CD14-positive monocyte (primary cell): ENCODE data around the gene XDH. TPM values are rescaled to one million over a fixed set of nuclear protein-coding genes. Genes with fewer than 3 reads are reported as not detected.

Experiments used
- DNase-seq, 3 donors: peaks; one replicate each; pipeline ENCODE4 v3.0.0-alpha.2; 2011 to 2022
- H2AFZ ChIP-seq: 2 replicates; pipeline ENCODE4 v1.6.0; 2012; ENCODE audit warnings: mild to moderate bottlenecking, low read depth, low read length, inconsistent platforms; ENCODE audit not compliant: insufficient read depth, poor library complexity, severe bottlenecking
- H3K27ac ChIP-seq, 2 donors: 1 replicate in 1 of 2; 2 replicates in 1 of 2; pipeline ENCODE4 v1.5.1; 2012 to 2013; ENCODE audit warnings: low read length in 2 of 2, control low read depth in 1 of 2, inconsistent platforms in 1 of 2, low read depth in 1 of 2, mild to moderate bottlenecking in 1 of 2
- H3K27me3 ChIP-seq, 2 donors: one replicate each; pipeline versions ENCODE4 v1.6.0 to v1.6.1; 2011 to 2013; ENCODE audit warnings: low read length in 2 of 2; ENCODE audit not compliant: control insufficient read depth in 2 of 2, insufficient read depth in 2 of 2
- H3K36me3 ChIP-seq, 2 donors: replicated peaks in 1 of 2; 1 replicate in 1 of 2; 2 replicates in 1 of 2; pipeline versions ENCODE4 v1.5.1 to v1.6.1; 2012 to 2013; ENCODE audit warnings: low read length in 2 of 2, control low read depth in 1 of 2, inconsistent platforms in 1 of 2, mild to moderate bottlenecking in 1 of 2; ENCODE audit not compliant: insufficient read depth in 2 of 2, control insufficient read depth in 1 of 2
- H3K4me1 ChIP-seq, 2 donors: 1 replicate in 1 of 2; 2 replicates in 1 of 2; pipeline versions ENCODE4 v1.5.1 to v1.6.1; 2012 to 2013; ENCODE audit warnings: low read length in 2 of 2, control low read depth in 1 of 2, inconsistent platforms in 1 of 2, mild to moderate bottlenecking in 1 of 2, moderate library complexity in 1 of 2; ENCODE audit not compliant: insufficient read depth in 2 of 2, control insufficient read depth in 1 of 2
- H3K4me2 ChIP-seq: replicated peaks from 2 replicates; pipeline ENCODE3; 2012; ENCODE audit warnings: low read length, moderate library complexity, mild to moderate bottlenecking; ENCODE audit not compliant: poor library complexity, severe bottlenecking; ENCODE audit errors: extremely low read depth
- H3K4me3 ChIP-seq, 3 experiments: fragments of 200-600 bp in 1 of 3; sonication (generic) in 1 of 3; replicated peaks in 1 of 3; 1 replicate in 2 of 3; 2 replicates in 1 of 3; pipeline ENCODE4 v1.5.1; 2011 to 2013; ENCODE audit warnings: low read length in 3 of 3, mild to moderate bottlenecking in 3 of 3, control low read depth in 2 of 3, low read depth in 2 of 3, inconsistent platforms in 1 of 3, moderate library complexity in 1 of 3
- H3K79me2 ChIP-seq: 2 replicates; pipeline ENCODE4 v1.6.0; 2012; ENCODE audit warnings: mild to moderate bottlenecking, control low read depth, inconsistent platforms, low read length, moderate library complexity; ENCODE audit not compliant: insufficient read depth
- H3K9ac ChIP-seq: 2 replicates; pipeline ENCODE4 v1.6.0; 2017; ENCODE audit warnings: low read length, mild to moderate bottlenecking; ENCODE audit not compliant: insufficient read depth, poor library complexity, severe bottlenecking
- H3K9me3 ChIP-seq, 2 donors: replicated peaks in 1 of 2; 1 replicate in 1 of 2; 2 replicates in 1 of 2; pipeline versions ENCODE4 v1.5.1 to v1.6.1; 2012 to 2013; ENCODE audit warnings: low read length in 2 of 2, control low read depth in 1 of 2; ENCODE audit not compliant: control insufficient read depth in 1 of 2, insufficient read depth in 1 of 2
- H4K20me1 ChIP-seq: 2 replicates; pipeline ENCODE4 v1.6.0; 2012; ENCODE audit warnings: mild to moderate bottlenecking, low read length, control low read depth, moderate library complexity; ENCODE audit not compliant: insufficient read depth
- H3K27ac Mint-ChIP-seq, 7 donors: one replicate each; pipeline ENCODE4 v1.8.0; 2020; ENCODE audit warnings: mild to moderate bottlenecking in 7 of 7, mixed read lengths in 7 of 7, moderate library complexity in 6 of 7, inconsistent platforms in 2 of 7
- H3K27me3 Mint-ChIP-seq, 3 donors: one replicate each; pipeline ENCODE4 v1.8.0; 2021 to 2022; ENCODE audit warnings: low read depth in 3 of 3, mild to moderate bottlenecking in 3 of 3, mixed read lengths in 3 of 3, moderate library complexity in 3 of 3, inconsistent platforms in 1 of 3
- H3K36me3 Mint-ChIP-seq, 2 donors: one replicate each; pipeline ENCODE4 v1.8.0; 2020; ENCODE audit warnings: mixed read lengths in 2 of 2, inconsistent platforms in 1 of 2, mild to moderate bottlenecking in 1 of 2
- H3K4me1 Mint-ChIP-seq: one replicate; pipeline ENCODE4 v1.8.0; 2020; ENCODE audit warnings: mild to moderate bottlenecking, mixed read lengths
- H3K4me3 Mint-ChIP-seq, 2 donors: one replicate each; pipeline ENCODE4 v1.8.0; 2020; ENCODE audit warnings: mild to moderate bottlenecking in 2 of 2, mixed read lengths in 2 of 2, moderate library complexity in 1 of 2
- H3K9me3 Mint-ChIP-seq, 7 donors: one replicate each; pipeline ENCODE4 v1.8.0; 2020 to 2022; ENCODE audit warnings: mixed read lengths in 7 of 7, mild to moderate bottlenecking in 6 of 7, moderate library complexity in 6 of 7, inconsistent platforms in 2 of 7
- WGBS: methylation state at CpG from one replicate; pipeline ENCODE4 v1.1.5; 2013; ENCODE audit warnings: missing lambda C conversion rate; ENCODE audit not compliant: insufficient coverage; 5-methylcytosine and 5-hydroxymethylcytosine counted together
- intact Hi-C, 2 donors: fragments of 100-400 bp; cut with micrococcal nuclease; formaldehyde crosslinking; loops; one replicate each; pipeline versions ENCODE4 v1.15.0 to v1.15.1; 2023
- polyA plus RNA-seq, 3 donors: library from polyadenylated mRNA; depleted of rRNA in 1 of 3; unstranded in 2 of 3; stranded (reverse) in 1 of 3; fragments of 300-500 nt in 2 of 3; fragments of >200 nt in 1 of 3; fragmentation: Illumina TruSeq in 2 of 3; gene quantifications; 1 replicate in 2 of 3; 2 replicates in 1 of 3; pipeline ENCODE4 v1.2.3, GENCODE V29; 2012 to 2021
- TF ChIP-seq, protein P1 (sequence below): fragments of 200-600 bp; IDR thresholded peaks from one replicate; pipeline ENCODE4 v1.8.0; 2022; ENCODE audit warnings: antibody characterized with exemption, mild to moderate bottlenecking

Gene XDH
- polyA plus RNA-seq, 3 donors: not detected

DNA sequence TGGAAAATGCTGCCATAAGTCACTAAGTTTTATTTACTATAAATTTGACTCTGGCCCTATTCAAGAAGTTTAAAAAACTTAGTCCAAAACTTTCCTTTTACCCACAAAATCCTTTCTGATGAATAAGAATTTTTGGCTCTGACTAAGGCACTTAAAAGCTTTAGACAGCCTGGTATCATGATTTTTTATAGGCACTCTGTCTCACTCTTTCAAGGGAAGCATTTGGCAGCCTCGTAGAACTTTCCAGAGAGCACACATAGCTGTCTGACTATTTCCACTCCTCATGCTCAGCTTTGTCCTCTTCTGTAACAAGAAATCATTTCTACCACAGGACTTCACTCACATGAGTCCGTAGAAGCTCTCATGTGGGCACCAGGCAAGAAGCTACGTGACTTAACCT lies 32.3 kb upstream of the XDH start:
- Histone ChIP-seq H3K9ac (no peak overlapping the region), H4K20me1 (no peaks in the 10 kb centered on the region), H3K9me3 (peaks cover 14 to 28% of the 10 kb centered on the region in 2 donors), H3K36me3 (no peaks in the 10 kb centered on the region), H3K79me2 (no peaks in the 10 kb centered on the region), H3K27me3 (no peaks in the 10 kb centered on the region), H3K27ac (no peak overlapping the region), H3K4me2 (no peak overlapping the region), H3K4me3 (no peak overlapping the region), H2AFZ (no peak overlapping the region), H3K4me1 (no peaks in the 10 kb centered on the region)
- Mint-ChIP-seq H3K36me3 (no peaks in the 10 kb centered on the region), H3K27ac (no peak overlapping the region), H3K4me3 (no peak overlapping the region), H3K27me3 (peaks cover 0 to 4% (median 0%) of the 10 kb centered on the region in 3 donors), H3K9me3 (peaks cover 12 to 32% (median 20%) of the 10 kb centered on the region in 7 donors), H3K4me1 (no peaks in the 10 kb centered on the region)
- intact Hi-C loops: no loop called here
- TF ChIP-seq, protein P1, sequence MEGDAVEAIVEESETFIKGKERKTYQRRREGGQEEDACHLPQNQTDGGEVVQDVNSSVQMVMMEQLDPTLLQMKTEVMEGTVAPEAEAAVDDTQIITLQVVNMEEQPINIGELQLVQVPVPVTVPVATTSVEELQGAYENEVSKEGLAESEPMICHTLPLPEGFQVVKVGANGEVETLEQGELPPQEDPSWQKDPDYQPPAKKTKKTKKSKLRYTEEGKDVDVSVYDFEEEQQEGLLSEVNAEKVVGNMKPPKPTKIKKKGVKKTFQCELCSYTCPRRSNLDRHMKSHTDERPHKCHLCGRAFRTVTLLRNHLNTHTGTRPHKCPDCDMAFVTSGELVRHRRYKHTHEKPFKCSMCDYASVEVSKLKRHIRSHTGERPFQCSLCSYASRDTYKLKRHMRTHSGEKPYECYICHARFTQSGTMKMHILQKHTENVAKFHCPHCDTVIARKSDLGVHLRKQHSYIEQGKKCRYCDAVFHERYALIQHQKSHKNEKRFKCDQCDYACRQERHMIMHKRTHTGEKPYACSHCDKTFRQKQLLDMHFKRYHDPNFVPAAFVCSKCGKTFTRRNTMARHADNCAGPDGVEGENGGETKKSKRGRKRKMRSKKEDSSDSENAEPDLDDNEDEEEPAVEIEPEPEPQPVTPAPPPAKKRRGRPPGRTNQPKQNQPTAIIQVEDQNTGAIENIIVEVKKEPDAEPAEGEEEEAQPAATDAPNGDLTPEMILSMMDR: no peak
- 60% methylated on average over 1 of the region's 3 CpGs for WGBS
- no peak for DNase-seq

DNA sequence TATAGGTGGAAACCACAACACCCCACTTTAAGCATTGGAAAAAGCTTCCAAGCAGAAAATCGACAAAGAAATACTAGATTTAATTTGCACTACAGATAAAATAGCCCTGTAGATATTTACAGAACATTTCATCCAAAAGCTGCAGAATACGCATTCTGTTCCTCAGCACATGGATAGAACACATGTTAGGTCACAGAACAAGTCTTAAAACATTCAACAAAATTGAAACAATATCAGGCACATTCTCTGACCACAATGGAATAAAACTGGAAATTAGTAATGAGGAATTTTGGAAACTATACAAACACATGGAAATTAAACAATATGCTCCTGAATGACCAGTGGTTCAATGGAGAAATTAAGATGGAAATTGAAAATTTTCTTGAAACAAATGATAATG lies 27.8 kb upstream of the XDH start:
- Histone ChIP-seq H3K4me3 (no peak overlapping the region), H3K4me2 (no peak overlapping the region), H3K36me3 (no peaks in the 10 kb centered on the region), H3K9me3 (no peaks in the 10 kb centered on the region), H3K27me3 (no peaks in the 10 kb centered on the region), H3K27ac (no peak overlapping the region), H3K9ac (no peak overlapping the region), H3K4me1 (no peaks in the 10 kb centered on the region), H4K20me1 (no peaks in the 10 kb centered on the region), H3K79me2 (no peaks in the 10 kb centered on the region), H2AFZ (no peak overlapping the region)
- H3K36me3 Mint-ChIP-seq: no peaks in the 10 kb centered on the region
- intact Hi-C loops: no loop called here
- TF ChIP-seq, protein P1: no peak
- no peaks in the 10 kb centered on the region for H3K4me1 Mint-ChIP-seq
- H3K9me3 Mint-ChIP-seq: peaks cover 3 to 10% (median 5%) of the 10 kb centered on the region in 7 donors
- peaks cover 0 to 6% (median 0%) of the 10 kb centered on the region in 3 donors for H3K27me3 Mint-ChIP-seq
- no peak overlapping the region for H3K4me3 Mint-ChIP-seq
- no peak overlapping the region for H3K27ac Mint-ChIP-seq
- DNase-seq: no peak
- no CpG with 5 or more reads among the region's 2 CpGs for WGBS
